Hematopoietic multipotent progenitor cell treated with erythropoietin and hydrocortisone succinate and interleukin-3 and kit ligand, for 8 days (in vitro differentiated cells): ENCODE measurements around the gene ATG101.
"Not testable (repeated sequence)": the region's sequence is repeated elsewhere in the genome, so short reads cannot be mapped to it uniquely, and the experiment has no call there.

Experiments used
- DNase-seq: peaks from one replicate; pipeline ENCODE4 v3.0.0-alpha.2; 2015

Gene ATG101

GRCh38 chr12:52080403-52081251, 10.8 kb downstream of the ATG101 start:
- no peak for DNase-seq

GRCh38 chr12:52081263-52081733, 11.5 kb downstream of the ATG101 start:
- no peak for DNase-seq

GRCh38 chr12:52082026-52082668, 12.4 kb downstream of the ATG101 start:
- no peak for DNase-seq

GRCh38 chr12:52082669-52082987, 12.8 kb downstream of the ATG101 start:
- DNase-seq: no peak

GRCh38 chr12:52082988-52083637, 13.3 kb downstream of the ATG101 start:
- DNase-seq: peak; percentile 68

GRCh38 chr12:52083638-52083996, 13.8 kb downstream of the ATG101 start:
- no peak for DNase-seq

- no peak for DNase-seq
Measured at GRCh38 chr12:52084491-52085231, 14.9 kb downstream of the ATG101 start.

- DNase-seq: no peak
Measured at GRCh38 chr12:52085682-52086180, 16.0 kb downstream of the ATG101 start.

- no peak for DNase-seq
Measured at GRCh38 chr12:52086366-52086765, 16.6 kb downstream of the ATG101 start.

GRCh38 chr12:52086944-52087835, 17.4 kb downstream of the ATG101 start:
- DNase-seq: no peak

GRCh38 chr12:52087961-52088820, 18.4 kb downstream of the ATG101 start:
- no peak for DNase-seq

GRCh38 chr12:52089491-52089890, 19.7 kb downstream of the ATG101 start:
- DNase-seq: no peak

- DNase-seq: no peak
Measured at GRCh38 chr12:52090291-52090690, 20.5 kb downstream of the ATG101 start.

GRCh38 chr12:52091061-52091460, 21.3 kb downstream of the ATG101 start:
- no peak for DNase-seq

GRCh38 chr12:52091869-52092268, 22.1 kb downstream of the ATG101 start:
- DNase-seq: no peak

GRCh38 chr12:52093346-52093745, 23.6 kb downstream of the ATG101 start:
- no peak for DNase-seq

- DNase-seq: no peak
Measured at GRCh38 chr12:52096332-52097044, 26.7 kb downstream of the ATG101 start.

- no peak for DNase-seq
Measured at GRCh38 chr12:52097045-52097666, 27.4 kb downstream of the ATG101 start.

GRCh38 chr12:52104431-52105089, 34.8 kb downstream of the ATG101 start:
- DNase-seq: not testable (repeated sequence)
